ENCODE data around the gene HLA-DPA1. TPM values are rescaled to one million over a fixed set of nuclear protein-coding genes. Genes with fewer than 3 reads are reported as not detected.

HLA-DPA1 gene
- total RNA-seq, 6 experiments from 2014 or later: 0.94 to 3.8 (median 1.9) TPM

DNA sequence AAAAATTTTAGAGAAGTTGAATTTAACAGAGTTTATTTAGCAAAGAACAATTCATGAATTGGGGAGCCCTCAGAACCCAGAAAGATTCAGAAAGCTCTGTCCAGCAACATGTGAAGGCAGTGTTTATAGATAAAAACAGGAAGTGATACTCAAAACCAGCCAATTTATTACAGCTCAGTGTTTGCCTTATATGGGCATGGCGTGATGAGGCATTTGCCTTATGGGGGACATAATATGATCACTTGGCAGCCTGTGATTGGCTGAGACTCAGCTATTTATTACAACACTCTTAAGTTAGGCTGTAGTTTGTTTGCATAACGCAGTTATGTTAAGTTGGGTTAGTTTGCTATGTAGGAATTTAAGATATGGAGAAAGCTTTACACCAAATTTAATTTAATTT, 11.5 kb downstream of the HLA-DPA1 start:
- H3K27ac Mint-ChIP-seq: no peak overlapping the region
- TF ChIP-seq, protein P1, sequence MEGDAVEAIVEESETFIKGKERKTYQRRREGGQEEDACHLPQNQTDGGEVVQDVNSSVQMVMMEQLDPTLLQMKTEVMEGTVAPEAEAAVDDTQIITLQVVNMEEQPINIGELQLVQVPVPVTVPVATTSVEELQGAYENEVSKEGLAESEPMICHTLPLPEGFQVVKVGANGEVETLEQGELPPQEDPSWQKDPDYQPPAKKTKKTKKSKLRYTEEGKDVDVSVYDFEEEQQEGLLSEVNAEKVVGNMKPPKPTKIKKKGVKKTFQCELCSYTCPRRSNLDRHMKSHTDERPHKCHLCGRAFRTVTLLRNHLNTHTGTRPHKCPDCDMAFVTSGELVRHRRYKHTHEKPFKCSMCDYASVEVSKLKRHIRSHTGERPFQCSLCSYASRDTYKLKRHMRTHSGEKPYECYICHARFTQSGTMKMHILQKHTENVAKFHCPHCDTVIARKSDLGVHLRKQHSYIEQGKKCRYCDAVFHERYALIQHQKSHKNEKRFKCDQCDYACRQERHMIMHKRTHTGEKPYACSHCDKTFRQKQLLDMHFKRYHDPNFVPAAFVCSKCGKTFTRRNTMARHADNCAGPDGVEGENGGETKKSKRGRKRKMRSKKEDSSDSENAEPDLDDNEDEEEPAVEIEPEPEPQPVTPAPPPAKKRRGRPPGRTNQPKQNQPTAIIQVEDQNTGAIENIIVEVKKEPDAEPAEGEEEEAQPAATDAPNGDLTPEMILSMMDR (IDR thresholded peaks at IDR 0.05): no peak
- no peak overlapping the region for H3K4me3 Mint-ChIP-seq
- H3K27me3 Mint-ChIP-seq (ENCODE audit: insufficient read depth): peaks cover 13% of the 10 kb centered on the region
- H3K9me3 Mint-ChIP-seq: no peaks in the 10 kb centered on the region
- H3K36me3 Mint-ChIP-seq (ENCODE audit: low read depth): no peaks in the 10 kb centered on the region
- no peaks in the 10 kb centered on the region for H3K4me1 Mint-ChIP-seq (ENCODE audit: low read depth)
- DNase-seq: no peak

- peaks cover 2% of the 10 kb centered on the region for H3K27me3 Mint-ChIP-seq (ENCODE audit: insufficient read depth)
- no peak overlapping the region for H3K4me3 Mint-ChIP-seq
- no peak overlapping the region for H3K27ac Mint-ChIP-seq
- TF ChIP-seq, protein P1 (IDR thresholded peaks at IDR 0.05): no peak
- H3K36me3 Mint-ChIP-seq (ENCODE audit: low read depth): no peaks in the 10 kb centered on the region
- peaks cover 4% of the 10 kb centered on the region; the same call in 1 of the 2 replicates for H3K9me3 Mint-ChIP-seq
- no peaks in the 10 kb centered on the region for H3K4me1 Mint-ChIP-seq (ENCODE audit: low read depth)
- DNase-seq: no peak
These were observed 16.0 kb downstream of the HLA-DPA1 start for GRCh38 chr6:33057222-33058150.

DNA sequence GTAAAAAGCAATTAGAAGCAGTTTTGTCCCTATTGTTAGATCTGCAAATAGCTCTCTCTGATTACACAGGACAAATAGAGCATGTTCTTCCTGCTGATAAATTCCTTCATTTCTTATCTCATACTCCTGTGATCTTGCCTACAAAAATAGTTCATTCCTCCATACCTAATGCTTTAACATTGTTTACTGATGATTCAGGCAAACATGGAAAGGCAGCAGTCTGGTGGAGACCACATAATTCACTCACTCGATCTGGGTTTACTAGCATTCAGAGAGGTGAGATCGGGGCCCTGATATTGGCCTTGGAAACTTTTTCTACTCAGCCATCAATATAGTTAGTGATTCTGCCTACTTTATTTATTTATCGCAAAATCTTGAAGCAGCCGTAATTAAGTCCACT, 20.2 kb downstream of the HLA-DPA1 start:
- DNase-seq: no peak
- Mint-ChIP-seq H3K27ac (no peak overlapping the region), H3K27me3 (ENCODE audit: insufficient read depth) (peaks cover 20% of the 10 kb centered on the region), H3K9me3 (peaks cover 4% of the 10 kb centered on the region; the same call in 1 of the 2 replicates), H3K4me3 (no peak overlapping the region), H3K4me1 (ENCODE audit: low read depth) (no peaks in the 10 kb centered on the region), H3K36me3 (ENCODE audit: low read depth) (no peaks in the 10 kb centered on the region)
- TF ChIP-seq, protein P1 (IDR thresholded peaks at IDR 0.05): no peak

DNA sequence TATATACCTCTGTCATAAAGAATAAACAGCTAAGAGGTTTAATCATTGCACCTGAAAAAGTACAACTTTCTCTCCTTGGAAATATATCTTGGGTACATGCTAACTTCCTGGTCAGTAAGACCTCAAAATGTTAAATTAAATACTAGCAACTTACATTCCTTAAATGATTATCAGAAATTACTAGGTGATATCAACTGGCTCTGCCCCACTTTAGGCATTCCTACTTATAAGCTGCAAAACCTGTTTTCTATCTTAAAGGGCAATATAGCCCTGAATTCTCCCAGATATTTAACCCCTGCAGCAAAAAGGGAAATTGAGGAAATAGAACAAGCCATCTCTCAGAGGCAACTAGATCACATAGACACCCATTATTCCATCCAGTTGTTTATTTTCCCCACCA, 20.8 kb downstream of the HLA-DPA1 start:
- Mint-ChIP-seq H3K9me3 (peaks cover 4% of the 10 kb centered on the region; the same call in 1 of the 2 replicates), H3K4me3 (no peak overlapping the region), H3K4me1 (ENCODE audit: low read depth) (no peaks in the 10 kb centered on the region), H3K27ac (no peak overlapping the region), H3K27me3 (ENCODE audit: insufficient read depth) (peaks cover 20% of the 10 kb centered on the region), H3K36me3 (ENCODE audit: low read depth) (no peaks in the 10 kb centered on the region)
- no peak for DNase-seq
- TF ChIP-seq, protein P1 (IDR thresholded peaks at IDR 0.05): no peak

GRCh38 chr6:33050014-33050810, 23.2 kb downstream of the HLA-DPA1 start:
- Mint-ChIP-seq H3K27ac (no peak overlapping the region), H3K36me3 (ENCODE audit: low read depth) (no peaks in the 10 kb centered on the region), H3K9me3 (peaks cover 4% of the 10 kb centered on the region; the same call in 1 of the 2 replicates), H3K4me1 (ENCODE audit: low read depth) (no peaks in the 10 kb centered on the region), H3K4me3 (no peak overlapping the region), H3K27me3 (ENCODE audit: insufficient read depth) (peaks cover 36% of the 10 kb centered on the region)
- DNase-seq: no peak
- TF ChIP-seq, protein P1 (IDR thresholded peaks at IDR 0.05): no peak

Measured in HFFc6 (cell line).